Smooth muscle cell (in vitro differentiated cells): Measurements from ENCODE around the gene BASP1. TPM values are rescaled to one million over a fixed set of nuclear protein-coding genes. Genes with fewer than 3 reads are reported as not detected.
"Not testable (repeated sequence)": the region's sequence is repeated elsewhere in the genome, so short reads cannot be mapped to it uniquely, and the experiment has no call there.

ENCODE experiments used
- DNase-seq: peaks from one replicate; lab custom pipeline; 2025; ENCODE audit not compliant: unreplicated experiment; lab: John Stamatoyannopoulos, UW
- H2AFZ ChIP-seq: fragments of 200-600 bp; sonication (generic); 2 replicates; pipeline ENCODE4 v1.6.0; 2016; ENCODE audit warnings: antibody characterized with exemption, low read depth, mild to moderate bottlenecking
- H3F3A ChIP-seq: fragments of 200-600 bp; sonication (generic); 2 replicates; pipeline ENCODE4 v1.6.0; 2017; ENCODE audit warnings: antibody characterized with exemption, low read depth
- H3K27ac ChIP-seq: fragments of 200-600 bp; sonication (generic); 2 replicates; pipeline ENCODE4 v1.5.1; 2016; ENCODE audit warnings: low read depth, mild to moderate bottlenecking
- H3K27me3 ChIP-seq: fragments of 200-600 bp; sonication (generic); 2 replicates; pipeline ENCODE4 v1.6.1; 2016; ENCODE audit warnings: low read depth, mild to moderate bottlenecking
- H3K36me3 ChIP-seq: fragments of 200-600 bp; sonication (generic); 2 replicates; pipeline ENCODE4 v1.5.1; 2016; ENCODE audit warnings: low read depth
- H3K4me1 ChIP-seq: fragments of 200-600 bp; sonication (generic); 2 replicates; pipeline ENCODE4 v1.5.1; 2016; ENCODE audit warnings: low read depth
- H3K4me2 ChIP-seq: fragments of 200-600 bp; sonication (generic); 2 replicates; pipeline ENCODE4 v1.6.0; 2016; ENCODE audit warnings: mild to moderate bottlenecking
- H3K4me3 ChIP-seq: fragments of 200-600 bp; sonication (generic); 2 replicates; pipeline ENCODE4 v1.5.1; 2016; ENCODE audit warnings: mild to moderate bottlenecking
- H3K79me2 ChIP-seq: fragments of 200-600 bp; sonication (generic); 2 replicates; pipeline ENCODE4 v1.6.0; 2016; ENCODE audit warnings: low read depth, mild to moderate bottlenecking
- H3K9ac ChIP-seq: fragments of 200-600 bp; sonication (generic); 2 replicates; pipeline ENCODE4 v1.6.0; 2016; ENCODE audit warnings: low read depth
- H3K9me3 ChIP-seq: fragments of 200-600 bp; sonication (generic); replicated peaks from 2 replicates; pipeline ENCODE4 v1.5.1; 2016; ENCODE audit warnings: low read depth
- H4K20me1 ChIP-seq: fragments of 200-600 bp; sonication (generic); 2 replicates; pipeline ENCODE4 v1.6.0; 2016; ENCODE audit warnings: low read depth
- CTCF ChIP-seq: fragments of 200-600 bp; sonication (generic); IDR thresholded peaks from 2 replicates; pipeline ENCODE4 v1.5.1; 2017; ENCODE audit warnings: borderline replicate concordance, mild to moderate bottlenecking, antibody characterized with exemption; ENCODE audit not compliant: insufficient read depth, poor library complexity, severe bottlenecking
- WGBS: methylation state at CpG from one replicate; pipeline ENCODE4 v1.1.7; 2016; ENCODE audit warnings: low lambda C conversion rate; 5-methylcytosine and 5-hydroxymethylcytosine counted together
- polyA plus RNA-seq: library from polyadenylated mRNA; unstranded; fragments of >200 nt; fragmentation: Nextera tagmentation; extraction: Ambion mirVana; gene quantifications from 2 replicates; pipeline ENCODE4 v1.2.1, GENCODE V29; 2016
- total RNA-seq: library from RNA; depleted of rRNA; stranded (reverse); fragments of >200 nt; gene quantifications from 2 replicates; pipeline ENCODE4 v1.2.3, GENCODE V29; 2014

Gene BASP1
- total and polyA plus RNA-seq, 2 experiments from 2014 or later, result 194 to 304 TPM

GRCh38 chr5:17308326-17309065 is 91.1 kb downstream of the BASP1 start:
- H2AFZ ChIP-seq, result no peak overlapping the region
- H3K27ac ChIP-seq, result no peak overlapping the region
- no peak for TF ChIP-seq CTCF
- H3K27me3 ChIP-seq, result no peaks in the 10 kb centered on the region
- no peaks in the 10 kb centered on the region for H4K20me1 ChIP-seq
- WGBS, result 80% methylated on average over 9 of the region's 9 CpGs
- H3K9ac ChIP-seq, result no peak overlapping the region
- no peak for DNase-seq
- H3F3A ChIP-seq, result peaks cover 13% of the 10 kb centered on the region
- no peaks in the 10 kb centered on the region for H3K4me1 ChIP-seq
- no peaks in the 10 kb centered on the region for H3K36me3 ChIP-seq
- no peak overlapping the region for H3K4me3 ChIP-seq
- no peaks in the 10 kb centered on the region for H3K9me3 ChIP-seq
- no peak overlapping the region for H3K4me2 ChIP-seq
- H3K79me2 ChIP-seq, result no peaks in the 10 kb centered on the region

- WGBS, result 96% methylated on average over 3 of the region's 3 CpGs
- peaks cover 6% of the 10 kb centered on the region for H3F3A ChIP-seq
- H3K79me2 ChIP-seq, result no peaks in the 10 kb centered on the region
Observed at GRCh38 chr5:17309462-17309861, 92.0 kb downstream of the BASP1 start.

GRCh38 chr5:17310502-17310901 is 93.1 kb downstream of the BASP1 start:
- DNase-seq, H3K4me2 ChIP-seq: not testable (repeated sequence)
- 97% methylated on average over 4 of the region's 4 CpGs for WGBS

More at GRCh38 chr5:17309462-17309861, 92.0 kb downstream of the BASP1 start:
- no peak overlapping the region for H3K27ac ChIP-seq
- TF ChIP-seq CTCF, result no peak
- no peak overlapping the region for H2AFZ ChIP-seq
- H3K4me2 ChIP-seq, result no peak overlapping the region
- H3K27me3 ChIP-seq, result no peaks in the 10 kb centered on the region
- no peaks in the 10 kb centered on the region for H3K9me3 ChIP-seq
- no peak overlapping the region for H3K9ac ChIP-seq
- DNase-seq, result no peak
- no peak overlapping the region for H3K4me3 ChIP-seq
- no peaks in the 10 kb centered on the region for H3K36me3 ChIP-seq
- no peaks in the 10 kb centered on the region for H3K4me1 ChIP-seq
- no peaks in the 10 kb centered on the region for H4K20me1 ChIP-seq

GRCh38 chr5:17311811-17312210 is 94.4 kb downstream of the BASP1 start:
- 95% methylated on average over 26 of the region's 31 CpGs for WGBS

More at GRCh38 chr5:17310502-17310901, 93.1 kb downstream of the BASP1 start:
- H3K9ac ChIP-seq, H2AFZ ChIP-seq, H3K4me1 ChIP-seq, H3K27me3 ChIP-seq, H3K27ac ChIP-seq, H3F3A ChIP-seq, H3K9me3 ChIP-seq, H3K79me2 ChIP-seq, H3K36me3 ChIP-seq, H4K20me1 ChIP-seq, H3K4me3 ChIP-seq: not testable (repeated sequence)

More at GRCh38 chr5:17311811-17312210, 94.4 kb downstream of the BASP1 start:
- H3K9ac ChIP-seq, H3K9me3 ChIP-seq, H3K36me3 ChIP-seq, H3K4me1 ChIP-seq, H2AFZ ChIP-seq, H3K4me2 ChIP-seq, H4K20me1 ChIP-seq, H3K27me3 ChIP-seq, H3K27ac ChIP-seq, H3K4me3 ChIP-seq, H3K79me2 ChIP-seq, DNase-seq: not testable (repeated sequence)
- H3F3A ChIP-seq, result peaks cover 10% of the 10 kb centered on the region
